Activated T-cell treated with anti-CD3 and anti-CD28 coated beads for 24 hours (primary cell): ENCODE measurements around the gene CD59.
"Not testable (repeated sequence)": the region's sequence is repeated elsewhere in the genome, so short reads cannot be mapped to it uniquely, and the experiment has no call there.

ENCODE experiments used
- DNase-seq: peaks from one replicate; pipeline ENCODE4 v3.0.0-alpha.2; 2020; ENCODE audit warnings: low read depth

Gene CD59

GRCh38 chr11:33665350-33666106 is 70.7 kb downstream of the CD59 start:
- DNase-seq, result no peak

- no peak for DNase-seq
Observed at GRCh38 chr11:33664827-33665226, 71.4 kb downstream of the CD59 start.

- DNase-seq, result no peak
Observed at GRCh38 chr11:33664166-33664565, 72.1 kb downstream of the CD59 start.

GRCh38 chr11:33663121-33663520 is 73.1 kb downstream of the CD59 start:
- DNase-seq, result no peak

- DNase-seq, result not testable (repeated sequence)
Observed at GRCh38 chr11:33661526-33661925, 74.7 kb downstream of the CD59 start.

- no peak for DNase-seq
Observed at GRCh38 chr11:33660962-33661361, 75.3 kb downstream of the CD59 start.

GRCh38 chr11:33659370-33660139 is 76.7 kb downstream of the CD59 start:
- no peak for DNase-seq

- no peak for DNase-seq
Observed at GRCh38 chr11:33658195-33658900, 77.9 kb downstream of the CD59 start.

- no peak for DNase-seq
Observed at GRCh38 chr11:33657757-33658156, 78.5 kb downstream of the CD59 start.

GRCh38 chr11:33656768-33657167 is 79.5 kb downstream of the CD59 start:
- DNase-seq, result no peak

- DNase-seq, result no peak
Observed at GRCh38 chr11:33655842-33656600, 80.2 kb downstream of the CD59 start.

GRCh38 chr11:33654594-33654993 is 81.6 kb downstream of the CD59 start:
- no peak for DNase-seq
